GDM1 (cell line): Measurements from ENCODE around the gene DDX52.

Source experiments
- DNase-seq: peaks from one replicate; lab custom pipeline; 2025; lab: John Stamatoyannopoulos, UW

Gene DDX52

GRCh38 chr17:37585066-37585465 is 58.2 kb downstream of the DDX52 start:
- DNase-seq, result no peak

GRCh38 chr17:37576281-37576680 is 67.0 kb downstream of the DDX52 start:
- no peak for DNase-seq

- DNase-seq, result no peak
Observed at GRCh38 chr17:37574427-37574826, 68.8 kb downstream of the DDX52 start.

GRCh38 chr17:37571674-37572073 is 71.6 kb downstream of the DDX52 start:
- DNase-seq, result no peak

- DNase-seq, result no peak
Observed at GRCh38 chr17:37570527-37571093, 72.6 kb downstream of the DDX52 start.

GRCh38 chr17:37568350-37569053 is 74.7 kb downstream of the DDX52 start:
- no peak for DNase-seq

- no peak for DNase-seq
Observed at GRCh38 chr17:37567538-37567937, 75.7 kb downstream of the DDX52 start.

- DNase-seq, result no peak
Observed at GRCh38 chr17:37567137-37567536, 76.1 kb downstream of the DDX52 start.

GRCh38 chr17:37564252-37564651 is 79.0 kb downstream of the DDX52 start:
- no peak for DNase-seq

- DNase-seq, result no peak
Observed at GRCh38 chr17:37562016-37562745, 81.1 kb downstream of the DDX52 start.
